Endothelial cell of umbilical vein (primary cell): ENCODE data around the gene SCLY. TPM values are rescaled to one million over a fixed set of nuclear protein-coding genes. Genes with fewer than 3 reads are reported as not detected.

Experiments used
- BruUV-seq: library from RNA; stranded (reverse); fragments of 400-500 nt; replicated peaks from 2 replicates; lab custom pipeline; 2021; lab: Mats Ljungman, UMichigan
- CTCF ChIA-PET: fragments of 300-600, 350-600 bp; sonication (Branson Sonifier 250); formaldehyde crosslinking; loops from one replicate; lab custom pipeline; 2021; ENCODE audit warnings: antibody characterized with exemption, inconsistent platforms; lab: Charles Lee
- POLR2A ChIA-PET: fragments of 300-600, 350-600 bp; sonication (Branson Sonifier 250); formaldehyde crosslinking; loops from one replicate; lab custom pipeline; 2021; ENCODE audit warnings: antibody characterized with exemption, inconsistent platforms; lab: Charles Lee
- DNase-seq: peaks from one replicate; pipeline ENCODE4 v3.0.0-alpha.2; 2011; ENCODE audit warnings: low read depth, low spot score
- FAIRE-seq: peaks from 2 replicates; lab custom pipeline; 2011; peaks lifted over from hg19 to GRCh38; lab: Jason Lieb, UNC
- H2AFZ ChIP-seq: 2 replicates; pipeline ENCODE4 v1.6.0; 2012; ENCODE audit warnings: low read depth, low read length, control low read depth, inconsistent platforms
- H3K27ac ChIP-seq: 2 replicates; pipeline ENCODE4 v1.5.1; 2011; ENCODE audit warnings: low read depth, mild to moderate bottlenecking, control low read depth, low read length, moderate library complexity; ENCODE audit not compliant: insufficient read depth
- H3K27me3 ChIP-seq, 2 experiments: 2 replicates each; pipeline versions ENCODE4 v1.6.0 to v1.6.1; 2011; ENCODE audit warnings: low read length in 2 of 2, mixed read lengths in 1 of 2; ENCODE audit not compliant: control insufficient read depth in 2 of 2, insufficient read depth in 2 of 2
- H3K36me3 ChIP-seq, 2 experiments: 2 replicates in 1 of 2; 3 replicates in 1 of 2; pipeline ENCODE4 v1.5.1; 2011; ENCODE audit warnings: low read length in 2 of 2, mild to moderate bottlenecking in 1 of 2, moderate library complexity in 1 of 2; ENCODE audit not compliant: control insufficient read depth in 2 of 2, insufficient read depth in 2 of 2; ENCODE audit errors: extremely low read depth in 1 of 2
- H3K4me1 ChIP-seq: 3 replicates; pipeline ENCODE4 v1.5.1; 2011; ENCODE audit warnings: mild to moderate bottlenecking, low read length; ENCODE audit not compliant: control insufficient read depth, insufficient read depth; ENCODE audit errors: extremely low read depth
- H3K4me2 ChIP-seq: 2 replicates; pipeline ENCODE4 v1.6.1; 2011; ENCODE audit warnings: low read length, control low read depth, mixed read lengths; ENCODE audit not compliant: insufficient read depth
- H3K4me3 ChIP-seq, 3 experiments: fragments of 200-600 bp in 1 of 3; sonication (generic), shearing (Covaris generic) in 1 of 3; replicated peaks in 1 of 3; 2 replicates each; pipeline ENCODE4 v1.5.1; 2011 to 2016; ENCODE audit warnings: control low read depth in 3 of 3, low read length in 3 of 3, mild to moderate bottlenecking in 2 of 3, inconsistent platforms in 1 of 3, low read depth in 1 of 3, moderate library complexity in 1 of 3; ENCODE audit not compliant: insufficient read depth in 1 of 3
- H3K79me2 ChIP-seq: 2 replicates; pipeline ENCODE4 v1.6.0; 2012; ENCODE audit warnings: low read length, inconsistent platforms; ENCODE audit not compliant: control insufficient read depth, insufficient read depth
- H3K9ac ChIP-seq: replicated peaks from 2 replicates; pipeline ENCODE3; 2011; ENCODE audit warnings: low read length, control low read depth; ENCODE audit not compliant: insufficient read depth; ENCODE audit errors: extremely low read depth
- H3K9me1 ChIP-seq: replicated peaks from 3 replicates; pipeline ENCODE4 v1.6.0; 2011; ENCODE audit warnings: mild to moderate bottlenecking, low read length; ENCODE audit not compliant: control insufficient read depth, insufficient read depth; ENCODE audit errors: extremely low read depth
- H3K9me3 ChIP-seq: replicated peaks from 2 replicates; pipeline ENCODE4 v1.5.1; 2012; ENCODE audit warnings: low read length, inconsistent platforms; ENCODE audit not compliant: control insufficient read depth, insufficient read depth
- H4K20me1 ChIP-seq: replicated peaks from 2 replicates; pipeline ENCODE3; 2011; ENCODE audit warnings: mild to moderate bottlenecking, low read length; ENCODE audit not compliant: control insufficient read depth, insufficient read depth; ENCODE audit errors: extremely low read depth
- CTCF ChIP-seq, 2 donors: IDR thresholded peaks; 1 replicate in 1 of 2; 2 replicates in 1 of 2; pipeline ENCODE4 v1.5.1; 2011; ENCODE audit warnings: low read length in 2 of 2, mild to moderate bottlenecking in 2 of 2, moderate library complexity in 2 of 2, control low read depth in 1 of 2, inconsistent platforms in 1 of 2, low read depth in 1 of 2; ENCODE audit not compliant: insufficient read depth in 1 of 2; ENCODE audit errors: extremely low read depth in 1 of 2
- EZH2 ChIP-seq: IDR thresholded peaks from 2 replicates; pipeline ENCODE4 v1.6.1; 2012; ENCODE audit warnings: borderline replicate concordance, low read depth, mild to moderate bottlenecking, moderate library complexity, low read length, inconsistent platforms; ENCODE audit not compliant: severe bottlenecking
- FOS ChIP-seq: IDR thresholded peaks from 2 replicates; pipeline ENCODE4 v1.6.1; 2011; ENCODE audit warnings: mild to moderate bottlenecking, low read length, moderate library complexity, borderline replicate concordance; ENCODE audit not compliant: insufficient read depth
- GATA2 ChIP-seq: IDR thresholded peaks from 2 replicates; pipeline ENCODE4 v1.7.0; 2011; ENCODE audit warnings: low read depth, mild to moderate bottlenecking, moderate library complexity, mixed read lengths, low read length; ENCODE audit not compliant: insufficient read length, insufficient read depth
- POLR2A ChIP-seq: IDR thresholded peaks from 2 replicates; pipeline ENCODE4 v1.6.1; 2012; ENCODE audit warnings: low read depth, mild to moderate bottlenecking, control low read depth, low read length
- dilution Hi-C: fragments of 300-500 bp; cut with MboI; formaldehyde crosslinking; loops from one replicate; pipeline ENCODE4 v1.15.0; 2019; ENCODE audit warnings: low sequenced_read_pairs; ENCODE audit not compliant: extremely low pct_ligation_motif_present
- intact Hi-C: fragments of 100-400 bp; cut with micrococcal nuclease; formaldehyde crosslinking; loops from one replicate; pipeline ENCODE4 v1.10.0; 2022
- polyA plus RNA-seq, 4 experiments: library from polyadenylated mRNA; depleted of rRNA in 3 of 4; stranded (reverse) in 3 of 4; unstranded in 1 of 4; fragments of >200 nt; gene quantifications; 2 replicates each; pipeline versions ENCODE4 v1.2.1 to v1.2.3, GENCODE V29; 2011 to 2012; ENCODE audit warnings: missing spikeins in 1 of 4
- total RNA-seq: library from RNA; stranded (reverse); gene quantifications from 2 replicates; pipeline ENCODE4 v1.2.3, GENCODE V29; 2021

The SCLY gene
- total and polyA plus RNA-seq, 2 donors (not counting 3 experiments of a cell fraction or from before 2014, with no cell fraction given), result 22.6 to 32.7 TPM

GRCh38 chr2:238130111-238130695, 69.4 kb downstream of the SCLY start:
- Histone ChIP-seq H3K4me3 (no peak overlapping the region), H4K20me1 (no peaks in the 10 kb centered on the region), H3K9me1 (no peaks in the 10 kb centered on the region), H3K4me1 (no peaks in the 10 kb centered on the region), H3K36me3 (no peaks in the 10 kb centered on the region), H3K79me2 (no peaks in the 10 kb centered on the region), H3K27me3 (no peaks in the 10 kb centered on the region), H3K9me3 (no peaks in the 10 kb centered on the region), H3K27ac (no peak overlapping the region), H3K9ac (no peak overlapping the region), H3K4me2 (no peak overlapping the region), H2AFZ (no peak overlapping the region)
- FAIRE-seq (no peak), DNase-seq (no peak)
- intact Hi-C loops, result no loop called here
- ChIA-PET POLR2A (no interaction called here), CTCF (no interaction called here)
- dilution Hi-C loops, result no loop called here
- TF ChIP-seq CTCF (IDR thresholded peaks at IDR 0.05; ENCODE audit: extremely low read depth in 1 of 2, insufficient read depth in 1 of 2, low read depth in 1 of 2, low read length in 2 of 2), result no peak
- no TSS peak for BruUV-seq

- no peak overlapping the region for H3K4me2 ChIP-seq
- H3K9me1 ChIP-seq, result no peaks in the 10 kb centered on the region
- H3K4me1 ChIP-seq, result no peaks in the 10 kb centered on the region
- DNase-seq, result no peak
- no peaks in the 10 kb centered on the region for H3K36me3 ChIP-seq
- no peak for FAIRE-seq
- intact Hi-C loops (no loop called here), dilution Hi-C loops (no loop called here)
- no peak overlapping the region for H3K9ac ChIP-seq
- CTCF ChIA-PET, result no interaction called here
- TF ChIP-seq GATA2 (no peak), POLR2A (no peak), EZH2 (no peak), CTCF (IDR thresholded peaks at IDR 0.05; ENCODE audit: extremely low read depth in 1 of 2, insufficient read depth in 1 of 2, low read depth in 1 of 2, low read length in 2 of 2) (no peak), FOS (no peak)
- H3K9me3 ChIP-seq, result no peaks in the 10 kb centered on the region
- H3K4me3 ChIP-seq, result no peak overlapping the region
- H4K20me1 ChIP-seq, result no peaks in the 10 kb centered on the region
- no TSS peak for BruUV-seq
- H3K79me2 ChIP-seq, result no peaks in the 10 kb centered on the region
- POLR2A ChIA-PET, result no interaction called here
- H2AFZ ChIP-seq, result no peak overlapping the region
- H3K27me3 ChIP-seq, result no peaks in the 10 kb centered on the region
- H3K27ac ChIP-seq, result no peak overlapping the region
Measured at GRCh38 chr2:238130696-238131628, 70.2 kb downstream of the SCLY start.
